ENCODE data around the gene PMAIP1. TPM values are rescaled to one million over a fixed set of nuclear protein-coding genes. Genes with fewer than 3 reads are reported as not detected.
"Not testable (repeated sequence)": the region's sequence is repeated elsewhere in the genome, so short reads cannot be mapped to it uniquely, and the experiment has no call there.

The PMAIP1 gene
- total RNA-seq, 1 donor from 2014 or later: 15.7 TPM

DNA sequence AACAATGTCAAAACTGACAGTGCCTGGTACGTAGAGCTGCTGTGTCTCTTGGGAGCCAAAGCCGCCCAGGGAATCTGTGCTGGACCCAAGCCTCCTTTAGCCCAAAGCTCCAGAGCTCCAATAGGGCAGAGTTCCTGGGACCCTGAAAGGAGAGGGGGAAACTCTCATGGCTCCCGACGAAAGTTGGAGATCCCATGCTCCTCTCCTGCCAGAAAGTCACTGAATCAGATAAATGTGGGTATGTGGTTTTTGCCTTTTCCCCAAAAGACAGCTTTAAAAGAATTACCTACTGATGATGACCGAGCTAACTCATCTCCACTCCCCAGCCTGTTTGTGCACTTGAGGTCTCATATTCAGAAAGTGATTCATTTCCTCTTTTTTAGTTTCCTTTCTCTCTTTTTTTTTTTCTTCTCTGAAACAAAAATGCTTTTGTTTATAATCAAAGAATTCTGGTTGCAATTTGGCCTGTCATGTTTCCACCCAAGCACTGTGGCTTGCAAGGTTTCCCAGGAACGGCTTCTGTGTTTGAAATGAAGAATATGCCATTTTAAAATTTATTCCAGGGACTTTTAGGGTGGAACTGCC, 14.1 kb upstream of the PMAIP1 start:
- no peak for DNase-seq

DNA sequence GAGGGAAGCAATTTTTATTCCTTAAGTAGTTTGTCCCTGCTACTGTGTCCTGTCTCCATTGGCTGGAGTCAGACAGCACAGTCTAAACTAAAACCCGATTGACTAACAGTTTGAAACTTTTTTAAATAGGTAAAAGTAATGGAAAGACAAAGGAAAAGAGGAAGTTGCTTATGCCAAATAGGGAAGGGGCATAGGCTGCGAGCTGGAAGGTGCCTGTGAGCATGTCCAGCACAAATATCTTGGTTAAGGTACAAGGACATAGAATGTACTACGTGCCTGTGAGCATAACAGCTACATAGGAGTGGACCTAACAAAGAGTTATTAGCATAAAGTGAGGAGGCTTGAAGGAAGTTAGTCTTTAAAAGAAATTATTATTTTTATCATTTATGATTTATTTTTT, 13.4 kb upstream of the PMAIP1 start:
- not testable (repeated sequence) for DNase-seq

DNA sequence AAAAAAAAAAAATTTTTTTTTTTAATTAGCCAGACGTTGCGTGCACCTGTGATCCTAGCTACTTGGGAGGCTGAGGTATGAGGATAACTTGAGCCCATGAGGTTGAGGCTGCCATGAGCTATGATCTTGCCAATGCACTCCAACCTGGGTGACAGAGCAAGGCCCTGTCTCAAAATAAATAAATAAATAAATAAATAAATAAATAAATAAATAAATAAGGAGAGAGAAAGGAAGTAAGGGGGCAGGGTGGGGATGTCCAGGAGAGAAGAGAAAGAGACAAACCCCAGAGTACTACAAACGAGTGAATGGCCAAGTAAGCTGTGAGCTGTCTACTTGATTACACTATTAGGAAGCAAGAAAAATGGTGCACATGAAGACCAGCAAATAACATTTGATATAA, 7.7 kb upstream of the PMAIP1 start:
- DNase-seq: no peak

DNA sequence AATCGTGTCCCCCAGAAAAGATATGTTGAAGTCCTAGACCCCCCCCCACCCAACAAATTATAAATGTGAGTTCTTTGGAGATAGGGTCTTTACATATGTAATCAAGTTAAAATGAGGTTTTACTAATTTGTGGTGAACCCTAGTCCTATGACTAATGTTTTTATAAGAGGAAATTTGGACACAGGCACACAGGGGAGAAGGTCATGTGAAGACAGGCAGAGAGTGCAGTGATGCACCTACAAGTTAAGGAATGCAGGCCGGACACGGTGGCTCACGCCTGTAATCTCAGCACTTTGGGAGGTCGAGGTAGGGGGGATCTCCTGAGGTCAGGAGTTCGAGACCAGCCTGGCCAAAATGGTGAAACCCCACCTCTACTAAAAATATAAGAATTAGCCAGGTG, 5.8 kb upstream of the PMAIP1 start:
- DNase-seq: no peak

DNA sequence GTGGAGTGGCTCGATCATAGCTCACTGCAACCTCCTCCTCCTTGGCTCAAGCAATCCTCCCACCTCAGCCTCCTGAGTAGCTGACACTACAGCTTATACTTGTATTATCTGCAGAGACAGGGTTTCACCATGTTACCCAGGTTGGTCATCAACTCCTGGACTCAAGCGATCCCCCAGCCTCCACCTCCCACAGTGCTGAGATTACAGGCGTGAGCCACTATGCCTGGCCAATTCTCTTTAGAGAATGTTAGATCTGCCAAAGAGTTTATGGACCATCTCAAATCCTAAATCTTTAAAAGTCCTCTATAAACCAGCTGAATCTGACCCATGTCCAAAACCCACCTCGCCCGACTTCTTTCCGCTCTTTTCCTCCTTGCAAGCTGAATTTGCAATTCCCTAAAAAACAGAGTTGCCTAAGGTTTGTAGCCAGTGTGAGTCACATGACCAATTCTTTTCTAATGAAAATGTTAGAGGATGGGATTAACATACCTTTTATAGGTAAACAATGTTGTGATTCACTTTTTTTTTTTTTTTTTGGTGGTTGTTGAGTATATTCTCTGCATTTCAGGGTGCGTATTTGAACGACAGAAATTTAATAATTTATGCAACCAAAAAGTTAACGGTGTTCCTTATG, 2.4 kb upstream of the PMAIP1 start:
- no peak for DNase-seq

DNA sequence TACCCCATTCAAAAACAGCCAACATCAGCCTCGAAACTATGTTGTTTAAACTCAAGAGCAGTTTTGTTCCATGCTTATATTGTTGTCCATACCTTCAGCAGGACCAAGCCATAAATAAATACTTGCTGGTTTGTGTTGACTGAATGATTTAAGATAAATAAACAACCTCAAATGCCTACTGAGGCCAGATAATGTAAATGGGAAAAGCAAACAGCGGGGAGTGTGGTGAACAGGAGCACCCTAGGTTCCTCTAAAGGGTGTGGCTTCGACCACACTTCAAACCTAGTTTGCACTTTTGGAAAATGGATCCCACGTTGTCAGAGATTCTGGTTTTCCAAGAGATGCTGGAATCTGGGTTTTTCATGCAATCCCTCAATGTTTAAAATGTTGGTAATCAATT, 1.7 kb upstream of the PMAIP1 start:
- no peak for DNase-seq

DNA sequence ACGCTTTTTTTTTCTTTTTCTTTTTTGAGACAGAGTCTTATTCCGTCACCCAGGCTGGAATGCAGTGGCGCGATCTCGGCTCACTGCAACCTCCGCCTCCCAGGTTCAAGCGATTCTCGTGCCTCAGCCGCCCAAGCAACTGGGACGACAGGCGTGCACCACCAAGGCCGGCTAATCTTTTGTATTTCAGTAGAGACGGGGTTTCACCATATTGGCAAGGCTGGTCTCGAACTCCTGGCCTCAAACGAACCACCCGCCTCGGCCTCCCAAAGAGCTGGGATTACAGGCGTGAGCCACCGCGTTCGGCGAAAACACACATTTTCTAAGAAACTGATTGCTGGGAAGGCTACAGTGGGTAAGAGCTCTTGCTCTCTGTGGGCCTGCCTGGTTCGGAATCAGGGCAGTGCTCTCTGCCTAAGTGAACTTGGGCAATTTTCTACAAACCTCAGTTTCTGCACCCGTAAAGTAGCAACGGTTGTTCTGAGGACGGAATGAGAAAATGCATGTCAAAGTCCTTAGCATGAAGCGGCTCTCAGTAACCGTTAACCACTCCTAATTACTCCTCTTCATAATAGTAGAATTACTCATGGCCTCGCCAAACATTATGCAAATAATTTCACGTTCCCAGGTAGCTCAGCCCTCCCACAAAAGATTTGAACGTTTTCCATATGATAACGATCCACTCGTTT, 1.0 kb upstream of the PMAIP1 start:
- no peak for DNase-seq

DNA sequence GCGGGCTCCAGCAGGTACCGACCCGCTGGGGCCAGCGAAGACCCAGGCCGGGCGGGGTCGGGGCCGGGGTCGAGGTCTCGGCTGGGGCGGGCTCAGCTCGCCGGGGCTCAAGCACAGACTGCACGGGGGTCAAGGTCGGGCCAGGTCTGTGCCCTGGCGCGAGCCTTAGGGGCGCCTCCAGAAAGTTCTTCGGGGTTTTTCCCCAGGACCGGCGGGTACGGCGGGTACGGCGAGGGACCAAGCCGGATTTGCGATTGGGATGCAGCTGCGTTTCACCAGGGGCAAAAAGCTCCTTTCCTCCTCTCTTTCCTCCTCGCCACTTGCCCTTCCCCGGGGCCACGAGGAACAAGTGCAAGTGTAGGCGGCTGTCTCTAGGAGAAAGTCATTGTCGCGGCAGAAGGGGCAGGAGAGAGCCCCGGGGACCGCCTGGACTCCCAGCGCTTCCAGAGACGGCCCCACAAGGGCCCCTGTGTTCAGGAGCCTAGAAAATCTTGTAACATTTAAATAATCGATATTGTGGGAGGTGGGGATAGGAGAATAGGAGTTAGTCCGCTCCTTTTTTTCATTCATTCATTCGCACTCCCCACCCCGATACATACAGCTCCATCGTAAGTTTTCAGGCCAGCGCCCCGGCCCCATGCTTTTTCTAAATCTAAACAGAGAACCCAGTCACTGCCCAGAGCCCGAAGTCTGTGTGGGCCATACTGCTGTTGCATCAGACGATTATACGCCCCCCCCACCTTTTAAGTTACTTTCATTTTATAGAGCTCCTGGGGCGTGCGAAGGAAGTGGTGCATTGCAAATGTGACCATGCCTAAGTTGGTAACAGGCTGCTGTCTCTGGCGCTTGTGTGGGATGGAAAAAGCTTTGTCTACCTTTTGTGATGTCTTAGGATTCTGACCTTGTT, 679 bp downstream of the PMAIP1 start:
- peak; percentile 53 for DNase-seq

DNA sequence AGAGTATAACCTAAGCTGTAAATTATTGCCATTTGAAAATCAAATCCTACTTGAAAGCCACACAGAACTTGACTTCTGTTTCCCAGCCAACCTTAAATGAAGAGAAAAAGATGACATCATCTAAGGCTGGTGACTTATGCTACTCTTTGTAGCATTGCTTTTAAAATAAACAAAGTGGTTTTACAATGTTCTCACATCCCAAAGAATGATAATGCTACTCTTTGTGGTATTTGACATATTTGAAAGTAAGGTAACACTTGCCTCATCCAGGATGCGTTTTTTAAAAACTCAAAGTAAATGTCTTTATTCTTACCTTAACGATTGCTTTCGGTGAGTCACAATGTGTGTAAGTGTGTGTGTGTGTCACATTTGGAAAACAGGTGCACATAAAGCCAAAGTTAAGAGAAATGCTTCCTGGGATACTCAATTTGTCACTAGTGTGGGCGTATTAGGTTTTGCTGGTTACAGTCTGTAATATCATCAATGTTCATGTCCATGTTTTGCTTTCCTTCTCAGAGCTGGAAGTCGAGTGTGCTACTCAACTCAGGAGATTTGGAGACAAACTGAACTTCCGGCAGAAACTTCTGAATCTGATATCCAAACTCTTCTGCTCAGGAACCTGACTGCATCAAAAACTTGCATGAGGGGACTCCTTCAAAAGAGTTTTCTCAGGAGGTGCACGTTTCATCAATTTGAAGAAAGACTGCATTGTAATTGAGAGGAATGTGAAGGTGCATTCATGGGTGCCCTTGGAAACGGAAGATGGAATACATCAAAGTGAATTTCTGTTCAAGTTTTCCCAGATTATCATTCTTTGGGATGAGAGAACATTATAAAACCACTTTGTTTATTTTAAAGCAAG, 2.6 kb downstream of the PMAIP1 start:
- DNase-seq: no peak

DNA sequence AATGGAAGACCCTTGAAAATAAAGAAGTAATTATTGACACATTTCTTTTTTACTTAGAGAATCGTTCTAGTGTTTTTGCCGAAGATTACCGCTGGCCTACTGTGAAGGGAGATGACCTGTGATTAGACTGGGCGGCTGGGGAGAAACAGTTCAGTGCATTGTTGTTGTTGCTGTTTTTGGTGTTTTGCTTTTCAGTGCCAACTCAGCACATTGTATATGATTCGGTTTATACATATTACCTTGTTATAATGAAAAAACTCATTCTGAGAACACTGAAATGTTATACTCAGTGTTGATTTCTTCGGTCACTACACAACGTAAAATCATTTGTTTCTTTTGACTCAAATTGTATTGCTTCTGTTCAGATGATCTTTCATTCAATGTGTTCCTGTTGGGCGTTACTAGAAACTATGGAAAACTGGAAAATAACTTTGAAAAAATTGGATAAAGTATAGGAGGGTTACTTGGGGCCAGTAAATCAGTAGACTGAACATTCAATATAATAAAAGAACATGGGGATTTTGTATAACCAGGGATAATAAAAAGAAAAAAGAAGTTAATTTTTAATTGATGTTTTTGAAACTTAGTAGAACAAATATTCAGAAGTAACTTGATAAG, 3.3 kb downstream of the PMAIP1 start:
- no peak for DNase-seq

DNA sequence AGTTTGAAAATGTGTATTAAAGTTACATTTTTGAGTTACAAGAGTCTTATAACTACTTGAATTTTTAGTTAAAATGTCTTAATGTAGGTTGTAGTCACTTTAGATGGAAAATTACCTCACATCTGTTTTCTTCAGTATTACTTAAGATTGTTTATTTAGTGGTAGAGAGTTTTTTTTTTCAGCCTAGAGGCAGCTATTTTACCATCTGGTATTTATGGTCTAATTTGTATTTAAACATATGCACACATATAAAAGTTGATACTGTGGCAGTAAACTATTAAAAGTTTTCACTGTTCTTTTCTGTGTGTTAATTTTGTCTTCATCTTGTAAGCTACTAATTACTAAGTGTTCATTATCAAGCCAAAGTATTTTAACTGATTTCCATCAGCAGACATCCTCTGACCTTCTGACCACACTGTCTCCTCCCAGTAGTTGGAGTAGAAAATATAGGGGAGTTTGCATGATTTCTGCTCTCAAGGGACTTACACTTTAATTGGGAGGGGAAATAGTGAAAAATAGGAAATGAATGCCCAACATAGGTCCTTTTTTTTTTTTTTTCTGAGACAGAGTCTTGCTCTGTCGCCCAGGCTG, 4.3 kb downstream of the PMAIP1 start:
- no peak for DNase-seq

DNA sequence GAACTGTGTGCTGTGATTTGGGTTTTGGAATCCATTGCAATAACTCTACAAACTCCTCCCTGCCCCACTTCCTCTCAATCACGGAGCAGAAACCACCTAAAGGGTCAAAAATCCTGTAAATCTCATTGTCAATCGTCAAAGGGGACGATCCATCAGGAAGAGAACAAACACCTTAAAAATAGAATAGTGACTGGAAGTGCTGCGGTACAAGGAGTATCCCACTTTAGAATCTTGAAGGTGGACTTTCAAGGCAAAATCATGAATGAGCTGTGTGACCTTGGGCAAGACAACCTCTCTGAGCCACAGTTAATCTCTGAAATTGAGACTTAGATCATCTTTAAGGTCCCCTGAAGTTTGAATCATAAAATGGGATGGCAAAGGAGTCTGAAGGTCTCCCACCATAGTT, 5.9 kb downstream of the PMAIP1 start:
- DNase-seq: no peak

DNA sequence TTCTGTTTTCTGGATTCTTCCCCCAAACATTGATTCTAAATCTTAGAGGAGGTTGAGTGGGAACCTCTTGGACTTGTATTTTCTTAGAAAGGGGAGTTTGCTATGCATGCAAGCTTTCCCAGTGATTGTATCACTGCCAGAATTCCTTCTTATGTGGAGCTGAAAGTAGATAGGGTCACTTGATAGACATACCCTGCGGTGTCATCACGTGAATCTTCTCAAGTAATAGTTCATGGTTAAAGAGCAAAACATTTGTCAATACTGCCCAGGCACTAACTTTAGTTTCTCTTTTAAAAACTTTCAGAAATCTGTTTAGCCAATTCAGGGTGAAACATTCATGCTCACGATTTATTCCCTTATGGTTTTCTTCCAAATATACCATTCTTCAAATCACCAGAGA, 6.4 kb downstream of the PMAIP1 start:
- no peak for DNase-seq

DNA sequence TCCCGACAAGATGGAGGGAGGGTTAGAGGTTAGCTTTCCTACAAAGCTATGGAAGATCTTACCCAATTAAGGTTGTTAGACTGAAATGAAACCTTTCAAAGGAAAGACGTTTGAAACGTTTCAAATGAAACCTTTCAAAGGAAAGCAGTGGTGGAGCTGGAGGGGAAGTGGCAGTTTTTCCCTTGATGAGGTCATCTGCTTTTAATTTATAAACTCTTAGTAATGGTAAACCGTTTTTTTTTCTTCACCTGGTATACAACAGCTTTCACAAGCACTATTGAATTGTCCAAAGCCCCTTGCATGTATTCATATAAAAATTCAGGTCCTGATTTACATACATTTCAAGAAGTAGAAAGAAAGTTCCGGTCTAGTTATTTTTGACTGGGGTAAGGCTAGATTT, 7.4 kb downstream of the PMAIP1 start:
- no peak for DNase-seq

DNA sequence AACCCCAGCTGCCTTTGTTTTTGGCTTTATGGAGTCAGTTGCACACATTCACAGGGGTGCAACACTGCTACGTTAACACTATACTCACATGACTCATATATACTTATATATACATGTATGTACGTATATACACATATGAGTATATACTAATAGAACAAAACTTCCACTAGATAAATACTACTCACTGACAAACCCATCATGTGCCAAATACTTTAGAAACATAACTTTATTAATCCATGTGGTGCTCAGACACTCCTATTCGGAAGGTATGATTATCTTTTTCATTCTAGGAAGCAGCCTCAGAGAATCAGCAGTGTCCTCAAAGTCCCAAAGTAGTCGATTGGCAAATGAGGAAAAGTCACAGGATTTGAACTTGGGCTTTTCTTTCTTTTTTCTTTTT, 7.9 kb downstream of the PMAIP1 start:
- DNase-seq: no peak

DNA sequence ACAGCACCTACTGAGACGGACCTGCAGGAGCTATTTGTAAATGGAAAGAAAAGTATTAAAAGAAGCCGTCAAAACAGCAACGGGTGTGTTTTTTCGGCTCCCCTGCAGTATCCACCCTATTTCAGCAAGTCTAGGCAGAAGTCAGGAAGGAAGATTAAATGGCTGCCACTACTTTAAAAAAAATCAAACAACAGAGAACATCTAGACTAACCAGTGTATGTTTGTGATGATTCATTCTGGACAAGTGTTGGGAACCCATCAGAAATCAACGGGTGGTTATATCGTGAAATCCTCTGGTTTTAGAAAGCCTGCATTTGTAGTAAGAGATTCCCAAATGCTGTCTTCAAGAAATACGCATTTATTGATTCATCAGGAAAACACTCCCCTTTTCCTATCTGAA, 9.0 kb downstream of the PMAIP1 start:
- DNase-seq: no peak

DNA sequence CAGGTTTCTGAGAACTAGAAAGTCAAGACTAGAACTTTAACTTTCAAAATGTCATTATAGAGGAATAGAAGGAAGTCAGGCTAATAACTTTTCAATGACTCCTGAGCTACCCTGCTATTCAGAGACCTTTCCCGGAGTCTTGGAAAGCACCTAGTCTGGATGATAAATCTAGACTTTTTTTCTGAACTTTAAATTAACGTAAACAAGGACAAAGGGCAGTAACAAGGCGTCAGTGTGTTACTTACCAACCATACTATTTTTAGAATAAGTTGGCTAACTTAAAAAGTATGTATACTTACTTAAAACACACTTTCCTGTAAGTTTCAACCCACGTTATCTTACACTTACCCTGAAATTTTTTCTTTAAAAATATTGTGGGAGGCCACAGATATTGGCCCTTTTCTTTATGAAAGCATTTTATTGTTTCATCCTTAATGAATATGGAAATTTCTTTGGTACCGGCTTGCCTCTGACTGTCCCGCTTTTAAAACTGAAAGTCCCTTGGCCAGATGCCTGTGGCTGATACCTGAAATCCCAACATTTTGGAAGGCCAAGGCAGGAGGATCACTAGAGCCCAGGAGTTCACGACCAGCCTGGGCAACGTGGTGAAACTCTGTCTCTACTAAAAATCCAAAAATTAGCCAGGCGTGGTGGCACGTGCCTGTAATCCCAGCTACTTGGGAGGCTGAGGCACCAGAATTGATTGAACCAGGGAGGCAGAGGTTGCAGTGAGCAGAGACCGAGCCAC, 9.7 kb downstream of the PMAIP1 start:
- no peak for DNase-seq

DNA sequence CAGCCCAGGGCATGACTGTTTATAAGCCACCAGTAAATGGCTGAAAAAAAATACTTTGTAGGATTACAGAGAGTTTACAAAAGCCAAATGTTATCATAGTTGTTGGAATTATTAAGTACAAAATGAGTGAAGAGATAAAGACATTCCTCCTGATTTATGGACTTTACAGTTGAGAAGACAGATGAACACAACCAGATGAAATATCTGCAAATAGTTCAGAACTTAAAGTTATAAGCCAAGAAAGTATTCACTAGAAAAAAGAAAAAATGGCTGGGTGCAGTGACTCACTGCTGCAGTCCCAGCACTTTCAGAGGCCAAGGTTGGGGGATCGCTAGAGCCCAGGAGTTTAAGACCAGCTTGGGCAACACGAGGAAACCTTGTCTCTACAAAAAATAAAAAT, 11.2 kb downstream of the PMAIP1 start:
- no peak for DNase-seq

DNA sequence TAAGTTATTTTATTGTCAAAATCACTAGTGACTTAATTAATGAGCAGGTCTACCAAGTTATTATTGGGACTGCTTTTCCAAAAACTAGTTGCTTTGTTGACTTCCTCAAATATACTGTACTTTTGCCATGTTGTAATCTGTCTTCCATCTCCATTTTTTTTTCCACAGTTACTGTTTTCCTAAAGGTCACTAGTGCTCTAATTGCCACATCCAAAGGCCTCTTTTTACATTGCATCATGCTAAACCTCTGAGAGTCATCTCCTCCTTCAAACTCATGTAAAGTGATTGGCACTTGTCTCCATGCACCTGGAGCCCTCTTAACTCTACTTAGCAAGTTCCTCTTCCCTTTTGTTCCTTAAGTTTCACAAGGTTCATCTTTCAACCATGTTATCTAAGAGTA, 11.8 kb downstream of the PMAIP1 start:
- no peak for DNase-seq

DNA sequence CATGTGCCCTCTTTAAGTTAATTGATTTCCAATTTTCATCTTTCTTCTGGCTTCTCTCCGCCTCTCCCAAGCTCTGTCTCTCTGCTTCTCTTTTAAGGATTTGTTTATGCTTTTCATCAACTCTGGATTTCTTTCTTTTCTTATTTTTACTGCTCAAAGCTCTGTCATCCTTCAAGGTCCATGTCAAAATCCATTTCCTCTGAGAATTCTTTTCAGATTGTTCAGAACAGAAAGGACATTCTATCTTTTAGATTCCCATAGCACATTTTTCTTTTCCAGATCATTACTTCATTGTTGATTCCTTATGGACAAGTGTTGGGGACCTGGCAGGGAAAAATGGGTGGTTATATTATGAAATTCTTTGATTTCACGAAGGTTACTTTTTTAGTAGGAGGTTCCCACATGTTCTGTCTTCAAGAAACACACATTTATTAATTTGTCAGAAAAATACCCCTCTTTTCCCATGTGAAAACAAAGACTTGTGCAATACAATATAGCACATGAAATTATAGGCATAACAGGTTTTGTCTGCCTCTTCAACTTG, 12.3 kb downstream of the PMAIP1 start:
- no peak for DNase-seq

Measured in tongue (tissue), 2 donors.